ENCODE results near the gene KCNJ16. TPM values are rescaled to one million over a fixed set of nuclear protein-coding genes. Genes with fewer than 3 reads are reported as not detected.

The KCNJ16 gene
- total RNA-seq, 1 donor from 2014 or later: not detected

DNA sequence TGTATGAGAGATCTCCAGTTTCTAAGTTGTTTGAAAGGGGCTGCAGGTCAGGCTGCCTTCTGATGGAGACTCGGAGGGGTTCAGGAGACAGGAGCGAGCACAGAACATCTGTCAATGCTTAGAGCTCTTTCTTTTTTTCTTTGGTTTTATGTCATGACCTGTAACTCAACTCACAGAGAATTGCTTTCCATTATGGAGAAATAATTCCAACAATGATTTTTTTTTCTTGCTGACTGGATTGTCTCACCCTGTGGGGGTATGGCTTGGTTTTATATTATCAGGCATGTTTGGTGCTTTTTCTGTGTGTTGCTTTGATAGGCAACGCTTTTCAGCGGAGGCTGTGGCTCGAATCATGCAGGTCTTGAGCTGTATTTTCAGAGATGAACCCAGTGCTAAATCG is 83.6 kb downstream of the KCNJ16 start:
- TF ChIP-seq POLR2AphosphoS5 (IDR thresholded peaks at IDR 0.05; ENCODE audit: insufficient read depth in 1 of 2, low read depth in 1 of 2): no peak
- intact Hi-C loops (cut with DNase I): no loop called here
- Histone ChIP-seq H3K27ac (no peak overlapping the region), H3K27me3 (no peaks in the 10 kb centered on the region), H3K36me3 (no peaks in the 10 kb centered on the region), H3K4me1 (no peaks in the 10 kb centered on the region), H3K4me3 (no peak overlapping the region), H3K9me3 (no peaks in the 10 kb centered on the region)
- DNase-seq (ENCODE audit: extremely low spot score in 2 of 2): no peak

DNA sequence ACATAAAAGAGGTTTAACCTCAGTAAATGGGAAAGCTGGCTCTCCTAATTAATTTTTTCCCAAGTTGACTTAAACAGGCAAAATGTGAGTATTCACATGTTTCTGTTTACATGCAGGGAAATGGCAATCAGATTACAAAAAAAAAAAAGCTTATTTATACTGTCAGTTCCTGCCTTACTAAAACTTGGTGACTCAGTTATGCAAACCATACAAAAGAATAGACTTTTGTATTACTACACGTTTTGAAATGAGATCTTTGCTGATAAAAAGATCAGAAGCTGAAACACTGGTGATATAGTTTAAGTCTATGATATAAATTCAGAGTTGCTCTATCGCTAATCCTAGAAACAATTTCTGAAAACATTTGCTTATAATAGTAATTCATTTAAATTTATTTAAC is 85.0 kb downstream of the KCNJ16 start:
- intact Hi-C loops (cut with DNase I): loop anchor here (10.0 kb wide), 1 partner anchor 455 kb away; no protein-coding TSS in a partner anchor
- Histone ChIP-seq H3K4me1 (no peaks in the 10 kb centered on the region), H3K9me3 (no peaks in the 10 kb centered on the region), H3K27me3 (no peaks in the 10 kb centered on the region), H3K36me3 (no peaks in the 10 kb centered on the region), H3K27ac (no peak overlapping the region), H3K4me3 (no peak overlapping the region)
- no peak for TF ChIP-seq POLR2AphosphoS5 (IDR thresholded peaks at IDR 0.05; ENCODE audit: insufficient read depth in 1 of 2, low read depth in 1 of 2)
- TF ChIP-seq POLR2A (IDR thresholded peaks at IDR 0.05): no peak
- TF ChIP-seq, protein P1, sequence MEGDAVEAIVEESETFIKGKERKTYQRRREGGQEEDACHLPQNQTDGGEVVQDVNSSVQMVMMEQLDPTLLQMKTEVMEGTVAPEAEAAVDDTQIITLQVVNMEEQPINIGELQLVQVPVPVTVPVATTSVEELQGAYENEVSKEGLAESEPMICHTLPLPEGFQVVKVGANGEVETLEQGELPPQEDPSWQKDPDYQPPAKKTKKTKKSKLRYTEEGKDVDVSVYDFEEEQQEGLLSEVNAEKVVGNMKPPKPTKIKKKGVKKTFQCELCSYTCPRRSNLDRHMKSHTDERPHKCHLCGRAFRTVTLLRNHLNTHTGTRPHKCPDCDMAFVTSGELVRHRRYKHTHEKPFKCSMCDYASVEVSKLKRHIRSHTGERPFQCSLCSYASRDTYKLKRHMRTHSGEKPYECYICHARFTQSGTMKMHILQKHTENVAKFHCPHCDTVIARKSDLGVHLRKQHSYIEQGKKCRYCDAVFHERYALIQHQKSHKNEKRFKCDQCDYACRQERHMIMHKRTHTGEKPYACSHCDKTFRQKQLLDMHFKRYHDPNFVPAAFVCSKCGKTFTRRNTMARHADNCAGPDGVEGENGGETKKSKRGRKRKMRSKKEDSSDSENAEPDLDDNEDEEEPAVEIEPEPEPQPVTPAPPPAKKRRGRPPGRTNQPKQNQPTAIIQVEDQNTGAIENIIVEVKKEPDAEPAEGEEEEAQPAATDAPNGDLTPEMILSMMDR (IDR thresholded peaks at IDR 0.05): no peak
- DNase-seq (ENCODE audit: extremely low spot score in 2 of 2): no peak

- no peak for DNase-seq (ENCODE audit: extremely low spot score in 2 of 2)
- TF ChIP-seq POLR2AphosphoS5 (IDR thresholded peaks at IDR 0.05; ENCODE audit: insufficient read depth in 1 of 2, low read depth in 1 of 2): no peak
- TF ChIP-seq, protein P1 (IDR thresholded peaks at IDR 0.05): no peak
- TF ChIP-seq POLR2A (IDR thresholded peaks at IDR 0.05): no peak
- H3K27me3 ChIP-seq: no peaks in the 10 kb centered on the region
- H3K4me3 ChIP-seq: no peak overlapping the region
- intact Hi-C loops (cut with DNase I): loop anchor here (10.0 kb wide), 1 partner anchor 457 kb away; no protein-coding TSS in a partner anchor
- no peaks in the 10 kb centered on the region for H3K4me1 ChIP-seq
- no peaks in the 10 kb centered on the region for H3K36me3 ChIP-seq
- H3K9me3 ChIP-seq: no peaks in the 10 kb centered on the region
- no peak overlapping the region for H3K27ac ChIP-seq
These were observed 86.5 kb downstream of the KCNJ16 start for GRCh38 chr17:70161519-70161918.

DNA sequence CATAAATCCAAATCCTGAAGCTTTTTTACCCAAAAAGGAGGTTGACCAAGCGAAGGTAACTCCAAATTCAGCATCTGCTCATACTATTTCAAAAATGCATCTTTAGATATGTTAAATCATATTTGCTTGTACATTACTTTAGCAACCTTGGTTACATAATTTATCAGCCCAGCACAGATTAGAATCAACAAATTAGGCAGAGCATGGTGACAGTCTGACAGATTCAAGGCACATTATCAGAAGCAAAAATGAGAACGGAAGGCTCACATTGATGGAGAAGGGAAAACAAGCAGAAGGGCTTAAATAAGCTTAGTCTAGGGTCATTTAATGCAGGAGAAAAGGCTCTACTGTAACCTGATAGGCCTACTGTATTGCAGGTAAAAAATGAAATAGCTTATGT is 90.4 kb downstream of the KCNJ16 start:
- no peaks in the 10 kb centered on the region for H3K9me3 ChIP-seq

GRCh38 chr17:70166615-70167014 is 91.6 kb downstream of the KCNJ16 start:
- TF ChIP-seq POLR2AphosphoS5 (IDR thresholded peaks at IDR 0.05; ENCODE audit: insufficient read depth in 1 of 2, low read depth in 1 of 2) (no peak), POLR2A (IDR thresholded peaks at IDR 0.05) (no peak)
- TF ChIP-seq, protein P1 (IDR thresholded peaks at IDR 0.05): no peak
- Histone ChIP-seq H3K27me3 (no peaks in the 10 kb centered on the region), H3K9me3 (no peaks in the 10 kb centered on the region), H3K4me1 (peaks cover 13% of the 10 kb centered on the region), H3K27ac (no peak overlapping the region), H3K36me3 (no peaks in the 10 kb centered on the region), H3K4me3 (no peak overlapping the region)
- intact Hi-C loops (cut with DNase I): loop anchor here (10.0 kb wide), 1 partner anchor 462 kb away; no protein-coding TSS in a partner anchor
- no peak for DNase-seq (ENCODE audit: extremely low spot score in 2 of 2)

More for the DNA sequence above, 90.4 kb downstream of the KCNJ16 start:
- intact Hi-C loops (cut with DNase I): loop anchor here (10.0 kb wide), 1 partner anchor 461 kb away; no protein-coding TSS in a partner anchor
- no peaks in the 10 kb centered on the region for H3K36me3 ChIP-seq
- H3K27ac ChIP-seq: no peak overlapping the region
- H3K27me3 ChIP-seq: no peaks in the 10 kb centered on the region
- H3K4me3 ChIP-seq: no peak overlapping the region
- no peak for DNase-seq (ENCODE audit: extremely low spot score in 2 of 2)
- H3K4me1 ChIP-seq: peaks cover 13% of the 10 kb centered on the region
- TF ChIP-seq, protein P1 (IDR thresholded peaks at IDR 0.05): no peak
- TF ChIP-seq POLR2A (IDR thresholded peaks at IDR 0.05) (no peak), POLR2AphosphoS5 (IDR thresholded peaks at IDR 0.05; ENCODE audit: insufficient read depth in 1 of 2, low read depth in 1 of 2) (no peak)

Data from vagina (tissue), 2 donors.